IPS-NIHi11 (cell line): Measurements from ENCODE around the gene CIP2A.

ENCODE experiments used
- DNase-seq: peaks from one replicate; pipeline ENCODE4 v3.0.0; 2012; ENCODE audit warnings: mixed read lengths, low spot score

Gene CIP2A

DNA sequence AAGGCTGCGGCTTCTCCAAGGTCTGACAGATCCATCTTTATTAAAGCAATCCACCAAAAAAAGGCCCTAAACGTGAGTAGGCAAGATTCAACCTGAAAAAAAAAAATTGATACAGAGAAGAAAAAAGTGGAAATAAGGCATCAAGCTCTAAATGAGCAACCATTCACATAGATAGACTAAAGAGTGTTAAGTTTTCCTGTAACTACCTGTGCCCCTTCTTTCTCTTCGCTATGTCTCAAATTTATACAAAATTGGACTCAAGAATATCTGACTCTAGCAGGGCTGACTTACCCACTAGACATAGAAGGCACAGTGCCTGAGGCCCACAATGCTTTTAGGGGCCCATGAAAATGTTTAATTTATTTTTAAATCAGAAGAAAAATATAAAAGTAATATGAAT is 78.7 kb downstream of the CIP2A start, which contains the start of gene MYH15:
TSS of gene MYH15 (minus strand) at position 101 of the 400 bp plus-strand sequence. CDS start at position 35, 66 bp downstream.
- no peak for DNase-seq

GRCh38 chr3:108509871-108510270 is 79.4 kb downstream of the CIP2A start:
- no peak for DNase-seq

DNA sequence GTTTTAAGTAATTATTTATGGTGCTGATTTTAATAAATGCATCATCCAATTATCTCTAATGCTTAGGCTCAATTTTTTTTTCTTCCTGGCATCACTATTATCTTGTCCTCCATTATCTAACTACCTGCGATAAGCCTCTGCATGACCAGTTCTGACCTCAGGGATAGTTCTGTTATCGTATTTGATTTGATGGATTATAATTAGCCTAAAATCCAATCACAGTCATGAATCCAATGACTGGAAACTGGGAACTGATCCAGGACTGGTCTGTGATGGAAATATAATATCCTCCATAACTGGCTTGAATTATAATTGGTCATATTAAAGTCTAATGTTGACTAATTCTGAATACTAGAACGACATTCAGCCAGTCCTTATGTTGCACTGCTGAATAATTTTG is 80.0 kb downstream of the CIP2A start:
- DNase-seq = no peak

- no peak for DNase-seq
Observed at GRCh38 chr3:108507902-108508301, 81.3 kb downstream of the CIP2A start.

- DNase-seq = no peak
Observed at GRCh38 chr3:108505811-108506210, 83.4 kb downstream of the CIP2A start.

DNA sequence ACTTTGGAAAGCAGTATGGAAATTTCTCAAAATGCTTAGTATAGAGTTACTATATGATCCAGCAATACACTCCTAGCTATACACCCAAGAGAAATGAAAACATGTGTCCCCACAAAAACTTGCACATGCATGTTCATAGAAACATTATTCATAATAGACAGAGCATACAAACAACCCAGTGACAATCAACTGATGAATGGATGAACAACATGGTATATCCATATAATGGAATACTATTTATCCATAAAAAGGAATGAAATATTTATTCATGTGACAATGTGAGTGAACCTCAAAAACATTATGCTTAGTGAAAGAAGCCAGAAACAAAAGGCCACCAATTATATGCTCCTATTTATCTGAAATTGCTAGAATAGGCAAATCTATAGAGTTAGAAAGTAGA is 85.5 kb downstream of the CIP2A start:
- no peak for DNase-seq

DNA sequence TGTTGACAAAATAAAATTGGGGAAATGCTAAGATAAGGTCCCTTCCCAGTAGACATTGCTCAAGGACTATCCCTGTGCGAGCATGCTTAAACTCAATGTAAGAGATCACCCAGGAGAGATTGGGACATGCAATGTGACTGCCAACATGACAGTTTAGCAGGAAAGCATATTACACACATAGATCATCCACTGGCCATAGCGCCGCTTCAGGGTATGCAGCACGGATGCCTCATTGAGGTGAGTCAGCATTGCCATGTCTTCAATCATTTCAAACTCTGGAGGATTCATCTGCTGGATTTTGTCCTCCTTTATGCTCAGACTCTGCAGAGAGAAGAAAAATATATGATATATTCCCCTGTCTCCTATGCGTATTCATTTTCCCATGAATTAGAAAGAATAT is 87.7 kb downstream of the CIP2A start:
- DNase-seq = no peak

DNA sequence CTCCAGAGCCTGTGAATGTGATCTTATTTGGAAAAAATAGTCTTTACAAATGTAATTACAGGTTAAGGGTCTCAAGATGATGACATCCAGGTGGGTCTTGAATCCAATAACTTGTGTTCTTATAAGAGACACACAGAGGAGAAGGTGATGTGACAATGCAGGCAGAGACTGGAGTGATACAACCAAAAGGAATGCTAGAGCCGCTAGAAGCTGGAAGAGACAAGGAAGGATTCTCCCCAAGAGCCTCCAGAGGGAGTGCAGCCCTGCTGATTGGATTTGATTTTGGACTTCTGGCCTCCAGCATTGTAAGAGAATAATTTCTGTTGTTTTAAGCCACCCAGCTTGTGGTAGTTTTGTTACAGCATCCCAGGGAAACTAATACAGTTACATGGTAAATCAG is 88.5 kb downstream of the CIP2A start:
- DNase-seq = no peak
